Trophoblast cell (in vitro differentiated cells and primary cell): ENCODE measurements around the gene CCDC9.

ENCODE experiments used
- DNase-seq, 2 donors: peaks; one replicate each; pipeline ENCODE4 v3.0.0-alpha.2; 2016
- H2AFZ ChIP-seq: 2 replicates; pipeline ENCODE4 v1.6.1; 2013; ENCODE audit warnings: low read length, moderate library complexity, mild to moderate bottlenecking; ENCODE audit not compliant: insufficient read depth, poor library complexity
- H2AK5ac ChIP-seq: 2 replicates; pipeline ENCODE4 v1.6.1; 2013; ENCODE audit warnings: mild to moderate bottlenecking, low read length
- H2BK120ac ChIP-seq: 2 replicates; pipeline ENCODE4 v1.6.1; 2013; ENCODE audit warnings: low read length, mild to moderate bottlenecking, moderate library complexity; ENCODE audit not compliant: insufficient read depth, poor library complexity
- H2BK12ac ChIP-seq: 2 replicates; pipeline ENCODE4 v1.6.1; 2013; ENCODE audit warnings: mild to moderate bottlenecking, low read length, moderate library complexity
- H2BK5ac ChIP-seq: 2 replicates; pipeline ENCODE4 v1.6.1; 2013; ENCODE audit warnings: low read length, low read depth, moderate library complexity, mild to moderate bottlenecking; ENCODE audit not compliant: poor library complexity
- H3K14ac ChIP-seq: 2 replicates; pipeline ENCODE4 v1.6.1; 2013; ENCODE audit warnings: mild to moderate bottlenecking, low read length
- H3K18ac ChIP-seq: 2 replicates; pipeline ENCODE4 v1.6.1; 2013; ENCODE audit warnings: mild to moderate bottlenecking, low read length
- H3K23ac ChIP-seq: 2 replicates; pipeline ENCODE4 v1.6.1; 2013; ENCODE audit warnings: low read length
- H3K27ac ChIP-seq: 2 replicates; pipeline ENCODE4 v1.5.1; 2013; ENCODE audit warnings: low read depth, mild to moderate bottlenecking, inconsistent platforms, low read length, moderate library complexity
- H3K27me3 ChIP-seq: 2 replicates; pipeline ENCODE4 v1.6.1; 2013; ENCODE audit warnings: inconsistent platforms, mild to moderate bottlenecking, low read length, moderate library complexity; ENCODE audit not compliant: insufficient read depth
- H3K36me3 ChIP-seq, 2 experiments: 1 replicate in 1 of 2; 2 replicates in 1 of 2; pipeline ENCODE4 v1.6.1; 2013; ENCODE audit warnings: low read length in 2 of 2, mild to moderate bottlenecking in 2 of 2, moderate library complexity in 1 of 2; ENCODE audit not compliant: insufficient read depth in 2 of 2, control insufficient read depth in 1 of 2
- H3K4ac ChIP-seq: 2 replicates; pipeline ENCODE4 v1.6.1; 2013; ENCODE audit warnings: low read depth, mild to moderate bottlenecking, low read length, moderate library complexity
- H3K4me1 ChIP-seq, 2 experiments: 1 replicate in 1 of 2; 2 replicates in 1 of 2; pipeline ENCODE4 v1.6.1; 2013; ENCODE audit warnings: low read length in 2 of 2, mild to moderate bottlenecking in 2 of 2, moderate library complexity in 1 of 2; ENCODE audit not compliant: insufficient read depth in 2 of 2, control insufficient read depth in 1 of 2
- H3K4me2 ChIP-seq: 2 replicates; pipeline ENCODE4 v1.6.1; 2013; ENCODE audit warnings: inconsistent platforms, mild to moderate bottlenecking, low read length, moderate library complexity
- H3K4me3 ChIP-seq: 2 replicates; pipeline ENCODE4 v1.5.1; 2013; ENCODE audit warnings: mild to moderate bottlenecking, low read depth, low read length, inconsistent platforms
- H3K79me1 ChIP-seq: one replicate; pipeline ENCODE4 v1.6.1; 2013; ENCODE audit warnings: low read length
- H3K79me2 ChIP-seq: 2 replicates; pipeline ENCODE4 v1.6.1; 2013; ENCODE audit warnings: low read length, mild to moderate bottlenecking; ENCODE audit not compliant: control insufficient read depth, insufficient read depth, poor library complexity
- H3K9ac ChIP-seq: 2 replicates; pipeline ENCODE4 v1.6.1; 2013; ENCODE audit warnings: mild to moderate bottlenecking, low read length
- H3K9me3 ChIP-seq: 2 replicates; pipeline ENCODE4 v1.6.1; 2013; ENCODE audit warnings: low read depth, mild to moderate bottlenecking, control low read depth, inconsistent platforms, low read length; ENCODE audit not compliant: insufficient read depth
- H4K12ac ChIP-seq: 2 replicates; pipeline ENCODE4 v1.6.1; 2013; ENCODE audit warnings: low read depth, mild to moderate bottlenecking, low read length, moderate library complexity
- H4K8ac ChIP-seq: 2 replicates; pipeline ENCODE4 v1.6.1; 2013; ENCODE audit warnings: low read depth, mild to moderate bottlenecking, low read length, moderate library complexity
- H4K91ac ChIP-seq: one replicate; pipeline ENCODE4 v1.6.1; 2013; ENCODE audit warnings: low read depth, mild to moderate bottlenecking, low read length, moderate library complexity
- WGBS: extraction: QIAGEN DNeasy Blood & Tissue Kit; methylation state at CpG from one replicate; pipeline ENCODE4 v1.1.7; 2013; ENCODE audit warnings: missing lambda C conversion rate; ENCODE audit not compliant: insufficient read length, insufficient coverage; ENCODE audit errors: extremely low coverage; 5-methylcytosine and 5-hydroxymethylcytosine counted together

Gene CCDC9

DNA sequence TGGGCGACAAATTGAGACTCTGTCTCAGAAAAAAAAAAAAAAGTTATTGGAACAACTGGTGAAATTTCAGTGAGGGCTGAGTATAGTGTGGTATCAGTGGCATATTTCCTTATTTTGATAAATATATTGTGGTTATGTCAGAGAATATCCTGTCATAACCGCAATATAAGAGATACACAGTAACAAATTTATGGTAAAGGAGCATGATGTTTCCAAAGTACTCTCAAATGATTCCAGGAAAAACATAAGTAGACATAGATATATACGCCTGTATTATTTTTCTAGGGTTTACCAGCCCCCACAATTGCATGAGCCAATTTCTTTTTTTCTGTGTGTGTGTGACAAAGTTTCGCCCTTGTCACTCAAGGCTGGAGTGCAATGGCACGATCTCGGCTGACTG is 47.6 kb downstream of the CCDC9 start:
- H4K91ac ChIP-seq = no peak overlapping the region
- no peaks in the 10 kb centered on the region for H3K36me3 ChIP-seq
- no peaks in the 10 kb centered on the region for H3K9me3 ChIP-seq
- H3K4me2 ChIP-seq = no peak overlapping the region
- no peak overlapping the region for H3K9ac ChIP-seq
- WGBS = no CpG with 5 or more reads among the region's 6 CpGs
- no peak overlapping the region for H2AFZ ChIP-seq
- no peaks in the 10 kb centered on the region for H3K79me1 ChIP-seq
- H3K27me3 ChIP-seq = no peaks in the 10 kb centered on the region
- H2BK5ac ChIP-seq = no peak overlapping the region
- H3K14ac ChIP-seq = no peak overlapping the region
- no peaks in the 10 kb centered on the region for H3K79me2 ChIP-seq
- H2BK120ac ChIP-seq = no peak overlapping the region
- no peak overlapping the region for H2BK12ac ChIP-seq
- H2AK5ac ChIP-seq = no peak overlapping the region
- no peak overlapping the region for H3K23ac ChIP-seq
- no peak for DNase-seq
- no peak overlapping the region for H3K27ac ChIP-seq
- no peak overlapping the region for H3K4ac ChIP-seq
- H3K4me1 ChIP-seq = peaks cover 0 to 2% of the 10 kb centered on the region in 2 experiments
- H3K4me3 ChIP-seq = no peak overlapping the region
- H4K12ac ChIP-seq = no peak overlapping the region
- no peak overlapping the region for H4K8ac ChIP-seq
- H3K18ac ChIP-seq = no peak overlapping the region

DNA sequence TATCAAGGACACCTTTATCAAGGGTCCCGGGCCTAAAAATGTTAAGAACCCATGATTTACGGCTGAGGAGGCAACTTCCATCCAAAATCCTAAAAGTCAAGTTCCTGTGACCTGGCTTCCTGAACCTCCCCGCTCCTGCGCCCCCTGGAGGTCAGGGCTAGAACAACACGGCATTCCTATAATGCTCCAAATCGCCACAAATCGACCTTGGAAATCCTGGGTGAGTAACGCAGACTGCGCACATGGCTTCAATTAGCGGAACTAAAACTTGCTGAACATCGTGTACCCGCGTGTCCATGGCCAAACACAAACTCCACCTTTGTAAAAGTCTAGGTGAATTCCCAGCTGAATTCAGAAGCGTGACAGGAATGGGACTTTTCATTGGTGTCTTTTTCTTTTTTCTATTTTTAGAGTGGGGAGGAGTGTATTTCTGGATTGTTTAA is 49.0 kb downstream of the CCDC9 start:
- Histone ChIP-seq H2BK5ac (no peak overlapping the region), H3K4me2 (no peak overlapping the region), H2AK5ac (no peak overlapping the region)

DNA sequence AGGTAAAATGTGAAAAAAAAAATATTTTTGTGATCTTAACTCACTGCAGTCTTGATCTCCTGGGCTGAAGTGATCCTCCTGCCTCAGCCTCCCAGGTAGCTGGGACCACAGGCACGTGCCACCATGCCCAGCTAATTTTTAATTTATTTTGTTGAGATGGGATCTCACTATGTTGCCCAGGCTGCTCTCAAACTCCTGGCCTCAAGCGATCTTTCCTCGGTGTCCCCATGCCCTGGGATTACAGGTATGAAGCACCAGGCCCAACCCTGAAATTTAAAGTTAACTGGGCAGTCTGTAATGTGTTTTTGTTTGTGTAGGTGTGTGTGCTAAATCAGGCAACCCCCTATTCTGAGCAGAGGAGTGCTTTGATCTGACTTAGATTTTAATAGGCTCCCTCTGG is 50.0 kb downstream of the CCDC9 start:
- Histone ChIP-seq H3K4ac (no peak overlapping the region), H3K14ac (no peak overlapping the region), H3K9ac (no peak overlapping the region), H2BK120ac (no peak overlapping the region), H3K9me3 (no peaks in the 10 kb centered on the region), H4K91ac (no peak overlapping the region), H3K4me1 (peaks cover 0 to 2% of the 10 kb centered on the region in 2 experiments), H2AFZ (no peak overlapping the region), H4K12ac (no peak overlapping the region), H2AK5ac (no peak overlapping the region), H3K18ac (no peak overlapping the region), H3K23ac (no peak overlapping the region), H3K79me1 (no peaks in the 10 kb centered on the region), H3K27ac (no peak overlapping the region), H3K79me2 (no peaks in the 10 kb centered on the region), H2BK5ac (no peak overlapping the region), H4K8ac (no peak overlapping the region), H3K36me3 (no peaks in the 10 kb centered on the region), H3K27me3 (no peaks in the 10 kb centered on the region), H3K4me3 (no peak overlapping the region), H3K4me2 (no peak overlapping the region), H2BK12ac (no peak overlapping the region)
- no CpG with 5 or more reads among the region's 3 CpGs for WGBS
- DNase-seq = no peak

More for the DNA sequence above, 49.0 kb downstream of the CCDC9 start:
- no peak overlapping the region for H4K91ac ChIP-seq
- no peak overlapping the region for H4K8ac ChIP-seq
- H3K79me2 ChIP-seq = no peaks in the 10 kb centered on the region
- peaks cover 0 to 2% of the 10 kb centered on the region in 2 experiments for H3K4me1 ChIP-seq
- H3K36me3 ChIP-seq = no peaks in the 10 kb centered on the region
- H3K79me1 ChIP-seq = no peaks in the 10 kb centered on the region
- H3K4me3 ChIP-seq = no peak overlapping the region
- no CpG with 5 or more reads among the region's 14 CpGs for WGBS
- H3K23ac ChIP-seq = no peak overlapping the region
- H4K12ac ChIP-seq = no peak overlapping the region
- no peak overlapping the region for H3K18ac ChIP-seq
- H3K4ac ChIP-seq = no peak overlapping the region
- H3K27me3 ChIP-seq = no peaks in the 10 kb centered on the region
- no peak overlapping the region for H2BK12ac ChIP-seq
- H3K14ac ChIP-seq = no peak overlapping the region
- peak; percentile 91 to 99 for DNase-seq
- H2BK120ac ChIP-seq = no peak overlapping the region
- H3K9me3 ChIP-seq = no peaks in the 10 kb centered on the region
- no peak overlapping the region for H3K27ac ChIP-seq
- H2AFZ ChIP-seq = no peak overlapping the region
- no peak overlapping the region for H3K9ac ChIP-seq

DNA sequence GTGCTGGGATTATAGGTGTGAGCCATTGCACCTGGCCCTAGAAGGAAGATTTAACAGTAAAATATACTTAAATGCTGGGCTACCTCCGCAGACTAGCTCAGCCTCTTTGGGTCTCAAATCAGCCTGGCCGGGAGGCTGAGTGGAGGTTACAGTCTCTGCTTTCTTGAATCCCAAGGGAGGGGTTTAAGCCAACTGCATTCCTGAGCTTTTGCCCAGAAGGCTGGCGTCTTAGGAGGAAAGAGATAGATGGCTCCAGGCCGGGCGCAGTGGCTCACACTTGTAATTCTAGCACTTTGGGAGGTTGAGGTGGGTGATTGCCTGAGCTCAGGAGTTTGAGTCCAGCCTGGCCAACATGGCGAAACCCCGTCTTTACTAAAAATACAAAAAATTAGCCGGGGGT is 52.7 kb downstream of the CCDC9 start:
- Histone ChIP-seq H2BK120ac (no peak overlapping the region), H3K27me3 (no peaks in the 10 kb centered on the region), H3K18ac (no peak overlapping the region), H3K36me3 (no peaks in the 10 kb centered on the region), H3K4me2 (no peak overlapping the region), H3K23ac (no peak overlapping the region), H4K91ac (no peak overlapping the region), H3K4me1 (peaks cover 0 to 2% of the 10 kb centered on the region in 2 experiments), H2BK12ac (no peak overlapping the region), H2AFZ (no peak overlapping the region), H3K27ac (no peak overlapping the region), H3K9me3 (no peaks in the 10 kb centered on the region), H2BK5ac (no peak overlapping the region), H3K79me2 (no peaks in the 10 kb centered on the region), H2AK5ac (no peak overlapping the region), H3K4me3 (no peak overlapping the region), H4K12ac (no peak overlapping the region), H3K79me1 (no peaks in the 10 kb centered on the region), H3K9ac (no peak overlapping the region), H3K4ac (no peak overlapping the region), H4K8ac (no peak overlapping the region), H3K14ac (no peak overlapping the region)
- no peak for DNase-seq
- no CpG with 5 or more reads among the region's 8 CpGs for WGBS
